Muscle of arm (tissue), 14 donors: ENCODE data around the gene HP1BP3. TPM values are rescaled to one million over a fixed set of nuclear protein-coding genes. Genes with fewer than 3 reads are reported as not detected.
"Not testable (repeated sequence)": the region's sequence is repeated elsewhere in the genome, so short reads cannot be mapped to it uniquely, and the experiment has no call there.

Experiments used
- DNase-seq: peaks from one replicate; pipeline ENCODE4 v3.0.0-alpha.2; 2013
- long read RNA-seq, 11 donors: transcript quantifications; one replicate each; lab custom pipeline, GENCODE V29; 2026
- polyA plus RNA-seq, 12 donors: library from polyadenylated mRNA; unstranded; fragments of 120-200 nt; gene quantifications; one replicate each; pipeline ENCODE4 v1.2.1, GENCODE V29; 2013; ENCODE audit not compliant: insufficient read length in 12 of 12

HP1BP3 gene, protein sequence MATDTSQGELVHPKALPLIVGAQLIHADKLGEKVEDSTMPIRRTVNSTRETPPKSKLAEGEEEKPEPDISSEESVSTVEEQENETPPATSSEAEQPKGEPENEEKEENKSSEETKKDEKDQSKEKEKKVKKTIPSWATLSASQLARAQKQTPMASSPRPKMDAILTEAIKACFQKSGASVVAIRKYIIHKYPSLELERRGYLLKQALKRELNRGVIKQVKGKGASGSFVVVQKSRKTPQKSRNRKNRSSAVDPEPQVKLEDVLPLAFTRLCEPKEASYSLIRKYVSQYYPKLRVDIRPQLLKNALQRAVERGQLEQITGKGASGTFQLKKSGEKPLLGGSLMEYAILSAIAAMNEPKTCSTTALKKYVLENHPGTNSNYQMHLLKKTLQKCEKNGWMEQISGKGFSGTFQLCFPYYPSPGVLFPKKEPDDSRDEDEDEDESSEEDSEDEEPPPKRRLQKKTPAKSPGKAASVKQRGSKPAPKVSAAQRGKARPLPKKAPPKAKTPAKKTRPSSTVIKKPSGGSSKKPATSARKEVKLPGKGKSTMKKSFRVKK
- polyA plus RNA-seq = 100 to 1,000 TPM in 11 of 12 donors, not detected in 1; 154 to 334 (median 186) TPM
- long read RNA-seq, donor 1, full-length matches to known transcripts = 8 of 91 reads
- long read RNA-seq, donor 1, partial matches to known transcripts = 77 of 91 reads
- long read RNA-seq, donor 1, other reads (novel, unspliced or antisense) = 6 of 91 reads
- long read RNA-seq, donor 2, partial matches to known transcripts = 0 of 15 reads
- long read RNA-seq, donor 2, other reads (novel, unspliced or antisense) = 13 of 15 reads
- long read RNA-seq, donor 3, full-length matches to known transcripts = 2 of 2 reads
- long read RNA-seq, donor 3, partial matches to known transcripts = 0 of 2 reads
- long read RNA-seq, donor 3, other reads (novel, unspliced or antisense) = 0 of 2 reads
- long read RNA-seq, donor 4, full-length matches to known transcripts = 3 of 3 reads
- long read RNA-seq, donor 4, partial matches to known transcripts = 0 of 3 reads
- long read RNA-seq, donor 4, other reads (novel, unspliced or antisense) = 0 of 3 reads
- long read RNA-seq, donor 5, full-length matches to known transcripts = 15 of 105 reads
- long read RNA-seq, donor 5, partial matches to known transcripts = 63 of 105 reads
- long read RNA-seq, donor 5, other reads (novel, unspliced or antisense) = 27 of 105 reads
- long read RNA-seq, donor 6, partial matches to known transcripts = 0 of 5 reads
- long read RNA-seq, donor 6, other reads (novel, unspliced or antisense) = 5 of 5 reads
- long read RNA-seq, donor 7, full-length matches to known transcripts = 3 of 3 reads
- long read RNA-seq, donor 7, partial matches to known transcripts = 0 of 3 reads
- long read RNA-seq, donor 7, other reads (novel, unspliced or antisense) = 0 of 3 reads
- long read RNA-seq, donor 8, full-length matches to known transcripts = 11 of 45 reads
- long read RNA-seq, donor 8, partial matches to known transcripts = 34 of 45 reads
- long read RNA-seq, donor 8, other reads (novel, unspliced or antisense) = 0 of 45 reads
- long read RNA-seq, donor 9, full-length matches to known transcripts = 1 of 8 reads
- long read RNA-seq, donor 9, partial matches to known transcripts = 0 of 8 reads
- long read RNA-seq, donor 9, other reads (novel, unspliced or antisense) = 7 of 8 reads
- long read RNA-seq, donor 10, full-length matches to known transcripts = 5 of 24 reads
- long read RNA-seq, donor 10, partial matches to known transcripts = 0 of 24 reads
- long read RNA-seq, donor 10, other reads (novel, unspliced or antisense) = 19 of 24 reads
- long read RNA-seq, donor 11, full-length matches to known transcripts = 3 of 18 reads
- long read RNA-seq, donor 11, partial matches to known transcripts = 0 of 18 reads
- long read RNA-seq, donor 11, other reads (novel, unspliced or antisense) = 15 of 18 reads

DNA sequence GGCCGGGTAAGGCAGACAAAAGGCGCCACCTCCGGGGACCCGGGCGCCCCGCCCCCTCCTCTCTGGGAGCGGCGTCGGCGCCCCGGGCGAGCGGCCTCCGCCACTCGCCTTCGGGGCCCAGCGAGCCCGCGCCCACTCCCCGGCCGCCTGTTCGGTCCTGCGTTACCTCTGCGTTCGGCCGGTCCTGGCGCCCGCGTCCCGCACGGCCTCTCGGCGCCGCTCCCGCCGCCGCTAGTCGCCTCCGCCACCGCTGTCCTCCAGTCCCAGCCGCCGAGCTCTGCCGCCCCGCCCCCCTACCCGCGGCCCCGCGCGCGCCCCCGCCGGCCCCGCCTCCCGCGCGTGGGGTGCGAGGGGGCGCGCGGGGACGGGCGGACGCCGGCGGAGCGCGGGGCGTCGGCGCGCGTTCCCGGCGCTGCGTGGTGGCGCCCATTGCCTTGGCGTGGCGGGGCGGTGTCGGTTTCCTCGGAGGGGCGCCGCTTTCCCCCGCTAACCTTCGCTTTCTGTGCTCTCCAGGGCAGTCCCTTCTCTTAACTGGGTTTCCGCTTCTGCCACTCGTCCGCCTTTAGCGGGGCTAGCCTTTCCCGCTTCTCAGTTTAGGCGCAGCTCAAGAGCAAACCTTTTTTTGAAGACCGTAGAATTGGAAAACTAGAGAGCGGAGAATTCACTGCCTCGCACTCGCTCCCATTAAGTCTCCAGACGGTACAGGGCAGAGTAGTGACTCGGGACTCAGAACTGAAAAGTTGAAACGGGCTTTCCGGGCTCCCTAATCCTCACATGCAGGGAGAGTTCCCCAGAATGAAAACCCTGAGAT, at the start of gene HP1BP3:
TSS of gene HP1BP3 (minus strand) at position 279 of the 811 bp plus-strand sequence. CDS start 6,867 bp downstream, outside the sequence.
- DNase-seq = peak; percentile 75

DNA sequence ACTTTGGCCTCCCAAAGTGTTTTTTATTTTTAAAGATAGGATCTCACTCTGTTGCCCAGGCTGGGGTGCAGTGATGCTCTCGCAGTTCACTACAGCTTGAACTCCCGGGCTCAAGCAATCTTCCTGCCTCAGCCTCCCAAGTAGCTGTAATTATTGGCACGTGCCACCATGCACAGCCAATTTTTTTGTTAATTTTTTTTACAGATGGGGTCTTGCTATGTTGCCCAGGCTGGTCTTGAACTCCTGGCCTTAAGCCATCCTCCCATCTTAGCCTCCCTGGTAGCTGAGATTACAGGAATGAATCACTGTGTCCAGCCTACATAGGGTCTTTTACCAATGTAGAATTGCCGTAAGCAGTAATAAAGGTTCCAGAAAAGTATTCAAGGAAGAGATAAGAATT, 49.1 kb upstream of the HP1BP3 start:
- DNase-seq = no peak

DNA sequence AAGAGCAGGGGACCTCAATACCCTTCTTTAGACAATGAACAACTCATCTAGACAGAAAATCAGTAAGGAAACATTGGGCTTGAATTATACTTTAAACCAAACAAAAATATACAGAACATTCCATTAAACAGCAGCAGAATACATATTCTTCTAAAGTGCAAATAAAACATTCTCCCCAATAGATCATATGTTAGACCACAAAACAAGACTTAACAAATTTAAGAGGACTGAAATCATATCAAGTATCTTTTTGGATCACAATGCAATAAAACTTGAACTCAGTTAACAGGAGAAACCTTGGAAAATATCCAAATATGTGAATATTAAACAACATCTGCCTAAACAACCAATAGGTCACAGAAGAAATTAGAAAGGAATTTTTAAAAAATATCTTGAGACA, 47.7 kb upstream of the HP1BP3 start:
- DNase-seq = no peak

DNA sequence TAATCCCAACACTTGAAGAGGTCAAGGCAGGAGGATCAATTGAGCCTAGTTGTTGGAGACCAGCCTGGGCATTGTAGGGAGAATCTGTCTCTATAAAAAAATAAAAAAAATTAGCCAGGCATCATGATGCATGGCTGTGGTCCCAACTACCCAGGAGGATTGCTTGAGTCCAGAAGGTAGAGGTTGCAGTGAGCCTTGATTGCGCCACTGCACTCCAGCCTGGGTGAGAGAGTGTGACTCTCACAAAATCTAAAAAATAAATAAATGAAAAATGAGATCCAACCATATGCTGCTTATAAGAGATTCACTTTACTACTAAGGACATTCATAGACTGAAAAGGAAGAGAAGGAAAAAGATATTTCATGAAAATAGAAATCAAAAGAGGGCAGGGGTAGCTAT, 47.1 kb upstream of the HP1BP3 start:
- no peak for DNase-seq

DNA sequence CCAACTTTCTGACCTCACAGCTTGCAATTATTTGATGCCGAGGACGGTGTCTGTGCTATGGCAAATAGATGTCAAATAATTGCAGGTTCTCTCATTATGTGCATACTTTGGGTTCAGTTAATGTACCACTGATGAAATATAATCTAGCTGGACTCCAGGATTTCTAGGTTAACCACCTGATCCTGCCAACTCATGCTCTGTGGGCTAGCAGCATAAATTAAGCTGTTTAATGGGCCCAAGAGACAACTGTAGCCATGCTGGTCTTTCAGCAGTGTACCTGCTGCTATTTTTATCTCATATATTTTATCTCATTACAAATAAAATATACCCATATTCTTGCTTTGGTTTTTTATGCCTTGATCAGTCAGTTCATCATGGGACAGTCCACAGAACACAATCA, 43.3 kb upstream of the HP1BP3 start:
- no peak for DNase-seq

DNA sequence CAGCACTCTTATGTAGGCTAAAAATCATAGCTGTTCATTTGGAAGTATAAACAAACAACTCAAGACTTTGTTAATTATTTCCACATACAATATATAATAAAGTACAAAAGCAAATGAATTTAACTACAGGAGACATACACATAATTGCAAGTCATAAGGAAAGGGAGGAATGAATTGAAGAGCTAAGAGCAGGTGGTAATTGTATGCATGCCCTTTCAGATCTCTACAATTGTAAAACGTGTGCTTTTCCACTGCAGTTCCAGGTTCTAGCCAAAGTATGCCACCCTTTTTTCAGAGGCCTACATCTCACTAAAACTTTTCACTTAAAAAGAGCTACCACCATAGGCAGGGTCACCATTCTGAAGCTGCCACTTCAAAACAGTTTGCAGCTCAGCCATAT, 42.8 kb upstream of the HP1BP3 start:
- DNase-seq = no peak

DNA sequence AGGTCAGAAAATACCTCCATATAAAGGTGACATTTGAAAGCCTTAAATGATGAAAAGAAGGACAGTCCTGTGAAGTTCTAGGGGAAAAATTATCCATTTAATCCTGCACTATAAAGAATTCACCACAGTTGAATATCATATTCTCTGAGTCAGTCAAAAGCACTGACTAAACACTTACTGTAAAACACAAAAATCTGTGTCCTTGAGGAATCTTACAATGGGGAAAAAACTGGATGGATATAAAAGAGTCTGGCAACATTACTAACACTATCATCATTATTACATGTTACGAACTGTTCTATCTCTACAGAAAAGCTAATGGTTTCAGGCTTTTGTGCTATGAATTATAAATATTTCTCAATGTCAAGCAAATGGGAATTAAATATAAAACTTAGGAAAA, 42.4 kb upstream of the HP1BP3 start:
- DNase-seq = no peak

DNA sequence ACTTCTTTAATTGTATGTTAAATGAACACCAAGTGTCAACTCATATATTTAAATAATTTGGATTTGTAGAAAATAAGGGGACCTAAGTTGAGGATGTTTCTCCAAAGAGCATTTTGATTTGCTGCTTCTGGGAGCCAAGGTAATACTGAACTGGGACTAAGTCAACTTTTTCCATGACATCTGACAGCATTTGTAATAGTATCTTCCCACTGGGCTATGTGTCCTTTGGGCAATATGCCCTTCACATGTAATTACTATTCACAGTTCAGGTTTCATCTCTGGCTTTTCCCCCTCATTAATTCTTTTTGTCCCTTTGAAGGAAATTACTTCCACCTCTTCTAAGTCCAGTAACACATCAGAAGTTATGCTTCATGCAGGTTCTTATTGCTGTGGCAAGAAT, 36.7 kb upstream of the HP1BP3 start:
- DNase-seq = no peak

DNA sequence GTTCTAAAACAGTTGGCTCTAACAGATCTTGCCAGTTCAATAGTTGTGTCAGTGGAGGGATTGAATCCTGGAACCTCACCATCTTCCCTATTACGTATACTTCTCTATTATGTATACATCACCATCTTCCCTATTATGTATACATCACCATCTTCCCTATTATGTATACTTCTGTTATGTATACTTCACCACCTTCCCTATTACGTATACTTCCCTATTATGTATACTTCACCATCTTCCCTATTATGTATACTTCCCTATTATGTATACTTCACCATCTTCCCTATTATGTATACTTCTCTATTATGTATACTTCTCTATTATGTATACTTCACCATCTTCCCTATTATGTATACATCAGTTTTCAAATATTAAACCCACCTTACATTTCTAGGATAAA, 34.4 kb upstream of the HP1BP3 start:
- DNase-seq = no peak

DNA sequence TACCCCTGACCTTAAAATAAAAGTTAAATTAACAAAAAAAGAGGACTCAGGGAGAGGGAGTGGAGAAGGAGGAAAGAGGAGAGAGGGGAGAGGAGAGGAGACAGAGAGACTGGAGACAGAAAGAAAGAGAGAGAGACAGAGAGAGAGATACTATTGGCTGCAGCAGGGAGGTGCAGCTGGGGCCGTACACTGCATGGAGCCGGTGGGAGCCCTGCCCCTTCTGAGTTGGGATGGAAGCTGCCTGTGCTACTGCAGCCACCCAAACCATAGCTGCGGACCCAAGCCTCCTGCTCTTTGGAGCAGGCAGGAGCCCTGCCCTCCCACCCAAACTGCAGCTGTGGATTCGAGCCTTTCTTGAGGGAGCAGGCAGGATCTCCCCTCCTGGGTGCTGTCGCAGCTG, 32.7 kb upstream of the HP1BP3 start:
- no peak for DNase-seq

DNA sequence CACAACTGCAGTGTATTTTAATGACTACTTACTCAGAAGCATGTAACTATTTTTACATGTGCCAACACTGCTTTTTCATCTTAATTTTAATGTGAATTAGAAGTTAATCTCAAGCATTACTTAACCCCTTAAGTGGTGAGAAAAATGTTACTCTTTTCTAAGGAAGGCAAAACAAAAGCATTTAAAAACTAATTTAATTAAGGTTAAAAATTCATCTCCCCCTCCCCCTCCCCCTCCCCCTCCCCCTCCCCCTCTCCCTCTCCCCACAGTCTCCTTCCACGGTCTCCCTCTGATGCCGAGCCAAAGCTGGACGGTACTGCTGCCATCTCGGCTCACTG, 27.4 kb upstream of the HP1BP3 start:
- DNase-seq = no peak

DNA sequence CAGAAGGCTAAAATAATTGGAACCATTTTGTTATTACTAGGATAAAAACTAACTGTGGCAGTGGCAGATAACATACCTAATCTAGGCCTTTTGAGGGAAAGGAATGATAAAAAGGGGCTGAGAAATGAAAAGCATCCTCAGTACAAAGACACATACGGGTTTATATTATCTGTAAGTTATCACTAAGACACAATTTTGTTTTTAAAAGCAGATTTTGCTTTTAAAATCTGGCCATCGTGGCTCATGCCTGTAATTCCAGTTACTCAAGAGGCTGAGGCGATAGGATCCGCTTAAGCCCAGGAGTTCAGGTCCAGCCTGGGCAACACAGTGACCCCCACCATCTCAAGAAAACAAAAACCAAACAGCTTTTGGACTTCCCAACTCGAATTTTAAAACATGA, 24.8 kb upstream of the HP1BP3 start:
- DNase-seq = no peak

DNA sequence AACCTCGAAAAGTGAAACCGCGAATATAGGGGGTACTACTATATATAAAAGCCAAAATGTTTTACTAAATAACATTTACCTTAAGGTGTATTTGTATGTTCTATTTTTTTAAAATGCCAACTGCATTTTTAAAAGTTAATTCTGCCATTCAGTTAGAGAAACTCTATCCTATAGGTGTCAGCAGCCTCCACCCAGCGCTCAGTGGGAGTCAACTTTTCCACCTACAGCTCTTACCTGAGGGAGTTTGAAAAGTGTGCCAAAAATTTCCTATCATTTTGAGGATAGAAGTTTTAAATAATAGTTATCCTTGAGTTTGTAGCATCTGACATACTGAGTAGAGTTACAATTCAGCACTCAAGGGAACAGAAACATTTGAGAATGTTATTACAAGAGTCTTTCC, 6.1 kb upstream of the HP1BP3 start:
- no peak for DNase-seq

DNA sequence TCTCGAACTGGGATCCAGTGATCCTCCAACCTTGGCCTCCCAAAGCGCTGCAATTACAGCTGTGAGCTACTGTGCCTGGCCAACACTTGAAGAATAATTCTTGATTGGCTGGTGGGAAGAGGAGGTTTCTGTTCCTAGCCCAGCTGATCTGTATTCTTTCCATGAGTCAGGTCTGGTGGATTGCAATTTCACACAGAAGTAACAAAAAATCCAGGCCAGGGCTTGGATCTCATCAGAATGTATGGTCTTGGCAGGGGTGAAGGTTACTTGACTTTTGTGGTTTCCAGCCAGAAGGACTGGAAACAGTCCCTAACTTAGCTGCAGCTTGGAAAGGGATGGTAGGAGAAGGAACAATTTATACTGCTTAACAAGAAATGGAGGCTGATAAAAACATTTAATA, 5.1 kb upstream of the HP1BP3 start:
- peak; percentile 92 for DNase-seq

DNA sequence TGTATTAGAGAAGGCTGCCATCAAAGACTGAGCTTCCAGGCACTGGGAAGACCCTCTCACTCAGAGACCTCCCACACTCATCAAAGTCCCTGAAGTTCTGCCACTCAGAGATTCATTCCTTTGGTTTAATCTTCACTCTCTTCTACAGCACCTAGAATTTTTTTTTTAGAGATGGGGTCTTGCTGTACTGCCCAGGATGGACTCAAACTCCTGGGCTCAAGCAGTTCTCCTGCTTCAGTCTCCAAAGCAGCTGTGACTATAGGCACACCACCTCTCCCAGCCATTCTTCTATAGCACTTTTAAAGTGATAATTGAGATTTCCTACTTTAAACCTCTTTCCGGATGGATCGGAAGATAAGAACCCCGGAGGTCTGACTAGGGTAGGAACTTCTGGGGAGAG, 3.7 kb upstream of the HP1BP3 start:
- DNase-seq = no peak

DNA sequence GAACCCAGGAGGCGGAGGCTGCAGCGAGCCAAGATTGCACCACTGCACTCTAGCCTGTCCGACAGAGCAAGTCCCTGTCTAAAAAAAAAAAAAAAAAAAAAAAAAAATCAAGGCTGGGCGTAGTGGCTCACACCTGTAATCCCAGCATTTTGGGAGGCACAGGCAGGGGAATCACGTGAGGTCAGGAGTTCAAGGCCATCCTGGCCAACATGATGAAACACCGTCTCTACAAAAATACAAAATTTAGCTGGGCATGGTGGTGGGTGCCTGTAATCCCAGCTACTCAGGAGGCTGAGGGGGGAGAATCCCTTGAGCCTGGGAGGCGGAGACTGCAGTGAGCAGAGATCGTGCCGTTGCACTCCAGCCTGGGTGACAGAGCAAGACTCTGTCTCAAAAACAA, 2.5 kb upstream of the HP1BP3 start:
- not testable (repeated sequence) for DNase-seq

DNA sequence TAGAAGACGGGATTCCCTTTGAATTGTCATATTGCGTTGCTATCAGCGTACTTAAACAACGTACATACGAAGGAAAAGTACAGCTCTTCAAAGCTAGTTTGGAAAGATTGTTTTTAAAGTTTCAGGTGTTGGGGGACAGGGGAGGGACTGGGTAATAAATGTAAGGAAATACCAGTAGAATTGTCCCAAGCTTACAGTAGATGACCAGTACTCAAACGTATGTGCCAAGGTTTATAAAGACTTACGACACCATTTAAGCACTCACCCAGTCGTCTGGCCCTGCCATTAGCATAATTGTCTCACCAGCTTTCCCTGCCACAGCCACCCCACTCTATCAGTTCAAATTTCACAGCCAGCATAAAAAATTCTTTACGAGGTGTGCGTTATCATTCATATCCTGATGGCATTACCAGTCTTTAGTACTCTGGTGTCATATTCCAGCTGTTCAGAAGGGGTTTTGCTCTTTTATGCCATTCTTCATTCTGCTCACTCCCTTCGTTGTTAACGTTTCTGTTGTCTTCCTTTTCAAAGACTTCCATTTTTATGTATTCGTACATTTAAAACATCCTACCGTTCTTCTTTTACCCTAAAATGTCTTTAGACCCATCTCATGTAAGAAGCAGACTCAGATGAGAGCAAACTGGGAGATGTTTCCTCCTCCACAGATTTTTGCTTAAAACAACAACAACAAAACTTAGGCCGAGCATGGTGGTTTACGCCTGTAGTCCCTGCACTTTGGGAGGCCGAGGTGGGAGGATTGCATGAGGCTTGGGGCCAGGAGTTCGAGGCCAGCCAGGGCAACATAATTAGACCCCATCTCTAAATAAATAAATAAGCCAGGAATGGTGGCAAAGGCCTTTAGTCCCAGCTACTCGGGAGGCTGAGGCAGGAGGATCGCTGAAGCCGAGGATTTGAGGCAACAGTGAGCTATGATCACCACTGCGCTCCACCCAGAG, 1.0 kb upstream of the HP1BP3 start:
- DNase-seq = no peak

DNA sequence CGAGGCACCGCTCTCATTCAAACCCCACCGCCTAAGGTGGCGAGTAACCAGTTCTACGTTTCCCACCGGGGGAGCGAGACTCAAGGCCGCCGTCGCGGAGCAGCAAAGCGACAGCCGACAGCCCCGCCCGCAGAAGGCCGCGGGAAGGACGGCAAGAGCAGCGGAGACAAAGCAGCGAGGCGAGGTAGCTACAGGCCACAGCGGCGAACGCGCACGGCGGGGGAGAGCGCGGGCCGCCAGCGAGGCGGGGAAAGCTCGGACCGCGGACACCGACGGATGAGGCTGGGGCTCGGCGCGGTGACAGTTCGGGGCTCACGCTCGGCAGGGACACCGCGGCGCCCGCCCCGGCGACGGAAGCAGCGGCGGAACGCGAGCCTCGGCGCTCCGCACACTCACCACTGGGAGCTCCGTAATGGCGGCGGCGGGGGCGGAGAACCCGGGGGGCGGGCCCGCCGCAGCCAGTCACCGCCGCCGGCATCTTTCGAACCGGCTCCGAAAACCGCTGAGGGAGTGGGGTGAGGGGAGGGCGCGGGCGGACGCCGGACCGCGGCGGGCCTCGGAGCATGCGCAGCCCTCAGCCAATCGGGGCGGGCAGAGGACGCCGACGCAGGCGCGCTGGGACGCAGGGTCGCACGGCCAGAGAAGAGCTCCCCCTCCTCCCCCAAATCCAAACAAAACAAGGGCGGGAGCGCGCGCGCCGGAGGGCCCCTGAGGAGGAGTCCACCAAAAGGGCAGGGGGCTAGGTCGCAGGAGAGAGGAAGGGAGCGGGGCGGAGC, 666 bp downstream of the HP1BP3 start:
- DNase-seq = peak; percentile 97
